ENCODE measurements around the gene NCAM1. TPM values are rescaled to one million over a fixed set of nuclear protein-coding genes. Genes with fewer than 3 reads are reported as not detected.

Gene NCAM1
- total RNA-seq, 1 experiment from 2014 or later: 5.9 TPM

DNA sequence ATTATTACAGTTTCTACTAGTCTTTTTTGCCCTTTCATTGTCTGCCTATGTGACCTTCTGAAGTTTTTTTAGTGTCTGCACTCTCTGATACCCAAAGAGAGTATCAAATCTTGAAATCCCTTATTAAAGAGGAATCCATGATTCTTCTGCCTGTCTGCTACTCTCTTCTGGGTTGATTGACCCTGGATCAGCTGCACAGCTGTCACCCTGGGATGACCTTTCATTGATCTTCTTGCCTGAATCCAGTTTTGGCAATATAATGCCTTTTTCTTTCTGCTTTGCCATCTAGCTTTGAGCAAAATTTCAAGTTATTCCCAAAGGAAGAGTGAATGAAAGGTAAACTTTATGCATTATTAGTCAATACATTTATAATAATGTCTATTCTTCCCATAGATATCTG, 32.6 kb downstream of the NCAM1 start:
- Mint-ChIP-seq H3K27ac (no peak overlapping the region), H3K4me3 (no peak overlapping the region), H3K9me3 (peaks cover 21% of the 10 kb centered on the region), H3K36me3 (peaks cover 9% of the 10 kb centered on the region), H3K27me3 (ENCODE audit: low read depth) (no peaks in the 10 kb centered on the region; the same call in 1 of the 2 replicates), H3K4me1 (peaks cover 10% of the 10 kb centered on the region)
- TF ChIP-seq MAX (CRISPR knock-in tag; IDR thresholded peaks at IDR 0.05) (no peak), SMAD3 (CRISPR knock-in tag; IDR thresholded peaks at IDR 0.05; ENCODE audit: borderline replicate concordance) (no peak), TEAD1 (CRISPR knock-in tag; IDR thresholded peaks at IDR 0.05) (no peak), ATF1 (CRISPR knock-in tag; IDR thresholded peaks at IDR 0.05) (no peak), FOXJ3 (CRISPR knock-in tag; IDR thresholded peaks at IDR 0.05; ENCODE audit: borderline replicate concordance) (no peak), MYBL2 (CRISPR knock-in tag; IDR thresholded peaks at IDR 0.05) (no peak), ZNF317 (CRISPR knock-in tag; IDR thresholded peaks at IDR 0.05; ENCODE audit: borderline replicate concordance, low read depth) (no peak), RELA (CRISPR knock-in tag; IDR thresholded peaks at IDR 0.05; ENCODE audit: borderline replicate concordance) (no peak), SOX15 (CRISPR knock-in tag; IDR thresholded peaks at IDR 0.05) (no peak), ZNF263 (CRISPR knock-in tag; IDR thresholded peaks at IDR 0.05; ENCODE audit: low read depth) (no peak)
- TF ChIP-seq, protein P1, sequence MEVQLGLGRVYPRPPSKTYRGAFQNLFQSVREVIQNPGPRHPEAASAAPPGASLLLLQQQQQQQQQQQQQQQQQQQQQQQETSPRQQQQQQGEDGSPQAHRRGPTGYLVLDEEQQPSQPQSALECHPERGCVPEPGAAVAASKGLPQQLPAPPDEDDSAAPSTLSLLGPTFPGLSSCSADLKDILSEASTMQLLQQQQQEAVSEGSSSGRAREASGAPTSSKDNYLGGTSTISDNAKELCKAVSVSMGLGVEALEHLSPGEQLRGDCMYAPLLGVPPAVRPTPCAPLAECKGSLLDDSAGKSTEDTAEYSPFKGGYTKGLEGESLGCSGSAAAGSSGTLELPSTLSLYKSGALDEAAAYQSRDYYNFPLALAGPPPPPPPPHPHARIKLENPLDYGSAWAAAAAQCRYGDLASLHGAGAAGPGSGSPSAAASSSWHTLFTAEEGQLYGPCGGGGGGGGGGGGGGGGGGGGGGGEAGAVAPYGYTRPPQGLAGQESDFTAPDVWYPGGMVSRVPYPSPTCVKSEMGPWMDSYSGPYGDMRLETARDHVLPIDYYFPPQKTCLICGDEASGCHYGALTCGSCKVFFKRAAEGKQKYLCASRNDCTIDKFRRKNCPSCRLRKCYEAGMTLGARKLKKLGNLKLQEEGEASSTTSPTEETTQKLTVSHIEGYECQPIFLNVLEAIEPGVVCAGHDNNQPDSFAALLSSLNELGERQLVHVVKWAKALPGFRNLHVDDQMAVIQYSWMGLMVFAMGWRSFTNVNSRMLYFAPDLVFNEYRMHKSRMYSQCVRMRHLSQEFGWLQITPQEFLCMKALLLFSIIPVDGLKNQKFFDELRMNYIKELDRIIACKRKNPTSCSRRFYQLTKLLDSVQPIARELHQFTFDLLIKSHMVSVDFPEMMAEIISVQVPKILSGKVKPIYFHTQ (CRISPR knock-in tag; IDR thresholded peaks at IDR 0.05): no peak
- TF ChIP-seq, protein P2, sequence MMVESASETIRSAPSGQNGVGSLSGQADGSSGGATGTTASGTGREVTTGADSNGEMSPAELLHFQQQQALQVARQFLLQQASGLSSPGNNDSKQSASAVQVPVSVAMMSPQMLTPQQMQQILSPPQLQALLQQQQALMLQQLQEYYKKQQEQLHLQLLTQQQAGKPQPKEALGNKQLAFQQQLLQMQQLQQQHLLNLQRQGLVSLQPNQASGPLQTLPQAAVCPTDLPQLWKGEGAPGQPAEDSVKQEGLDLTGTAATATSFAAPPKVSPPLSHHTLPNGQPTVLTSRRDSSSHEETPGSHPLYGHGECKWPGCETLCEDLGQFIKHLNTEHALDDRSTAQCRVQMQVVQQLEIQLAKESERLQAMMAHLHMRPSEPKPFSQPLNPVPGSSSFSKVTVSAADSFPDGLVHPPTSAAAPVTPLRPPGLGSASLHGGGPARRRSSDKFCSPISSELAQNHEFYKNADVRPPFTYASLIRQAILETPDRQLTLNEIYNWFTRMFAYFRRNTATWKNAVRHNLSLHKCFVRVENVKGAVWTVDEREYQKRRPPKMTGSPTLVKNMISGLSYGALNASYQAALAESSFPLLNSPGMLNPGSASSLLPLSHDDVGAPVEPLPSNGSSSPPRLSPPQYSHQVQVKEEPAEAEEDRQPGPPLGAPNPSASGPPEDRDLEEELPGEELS (CRISPR knock-in tag; IDR thresholded peaks at IDR 0.05): no peak
- TF ChIP-seq, protein P3, sequence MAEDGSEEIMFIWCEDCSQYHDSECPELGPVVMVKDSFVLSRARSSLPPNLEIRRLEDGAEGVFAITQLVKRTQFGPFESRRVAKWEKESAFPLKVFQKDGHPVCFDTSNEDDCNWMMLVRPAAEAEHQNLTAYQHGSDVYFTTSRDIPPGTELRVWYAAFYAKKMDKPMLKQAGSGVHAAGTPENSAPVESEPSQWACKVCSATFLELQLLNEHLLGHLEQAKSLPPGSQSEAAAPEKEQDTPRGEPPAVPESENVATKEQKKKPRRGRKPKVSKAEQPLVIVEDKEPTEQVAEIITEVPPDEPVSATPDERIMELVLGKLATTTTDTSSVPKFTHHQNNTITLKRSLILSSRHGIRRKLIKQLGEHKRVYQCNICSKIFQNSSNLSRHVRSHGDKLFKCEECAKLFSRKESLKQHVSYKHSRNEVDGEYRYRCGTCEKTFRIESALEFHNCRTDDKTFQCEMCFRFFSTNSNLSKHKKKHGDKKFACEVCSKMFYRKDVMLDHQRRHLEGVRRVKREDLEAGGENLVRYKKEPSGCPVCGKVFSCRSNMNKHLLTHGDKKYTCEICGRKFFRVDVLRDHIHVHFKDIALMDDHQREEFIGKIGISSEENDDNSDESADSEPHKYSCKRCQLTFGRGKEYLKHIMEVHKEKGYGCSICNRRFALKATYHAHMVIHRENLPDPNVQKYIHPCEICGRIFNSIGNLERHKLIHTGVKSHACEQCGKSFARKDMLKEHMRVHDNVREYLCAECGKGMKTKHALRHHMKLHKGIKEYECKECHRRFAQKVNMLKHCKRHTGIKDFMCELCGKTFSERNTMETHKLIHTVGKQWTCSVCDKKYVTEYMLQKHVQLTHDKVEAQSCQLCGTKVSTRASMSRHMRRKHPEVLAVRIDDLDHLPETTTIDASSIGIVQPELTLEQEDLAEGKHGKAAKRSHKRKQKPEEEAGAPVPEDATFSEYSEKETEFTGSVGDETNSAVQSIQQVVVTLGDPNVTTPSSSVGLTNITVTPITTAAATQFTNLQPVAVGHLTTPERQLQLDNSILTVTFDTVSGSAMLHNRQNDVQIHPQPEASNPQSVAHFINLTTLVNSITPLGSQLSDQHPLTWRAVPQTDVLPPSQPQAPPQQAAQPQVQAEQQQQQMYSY (CRISPR knock-in tag; IDR thresholded peaks at IDR 0.05): no peak
- POLR2A ChIA-PET: no interaction called here
- CTCF ChIA-PET: no interaction called here
- DNase-seq (ENCODE audit: low spot score): no peak
- ATAC-seq: no peak

DNA sequence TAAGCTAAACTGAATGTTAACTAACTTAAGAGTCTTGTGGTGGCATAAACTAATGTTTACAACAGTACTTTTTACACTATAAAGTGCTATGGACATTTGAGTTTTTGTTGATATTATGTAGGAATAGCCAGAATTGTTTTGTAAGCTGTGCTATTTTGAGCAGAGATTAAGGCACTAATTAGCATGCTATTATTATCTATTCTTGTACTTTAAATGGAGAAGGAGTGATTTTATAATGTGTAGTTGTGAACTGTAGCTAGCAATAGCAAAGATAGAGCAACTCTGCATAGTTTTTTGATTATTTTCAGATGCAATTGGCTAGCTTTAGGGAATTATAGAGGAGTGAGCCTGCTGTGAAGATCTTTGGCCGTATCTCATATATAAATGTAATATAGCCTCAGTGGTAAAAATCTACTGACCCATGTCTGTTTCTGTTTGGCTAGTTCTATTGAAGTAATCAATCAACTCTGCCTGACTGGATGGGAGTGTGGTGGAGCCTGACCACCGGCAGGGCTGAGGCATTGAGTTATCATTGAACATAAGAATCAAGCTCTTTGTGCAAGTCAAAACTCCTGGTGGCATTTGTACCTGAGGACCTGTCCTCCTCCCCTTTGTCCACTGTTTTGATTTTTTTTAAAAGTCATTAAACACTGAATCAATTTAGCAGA, 34.3 kb downstream of the NCAM1 start:
- no peaks in the 10 kb centered on the region; the same call in 1 of the 2 replicates for H3K27me3 Mint-ChIP-seq (ENCODE audit: low read depth)
- no peak overlapping the region for H3K27ac Mint-ChIP-seq
- POLR2A ChIA-PET: no interaction called here
- peaks cover 9% of the 10 kb centered on the region for H3K9me3 Mint-ChIP-seq
- peaks cover 14% of the 10 kb centered on the region for H3K4me1 Mint-ChIP-seq
- ATAC-seq (no peak), DNase-seq (ENCODE audit: low spot score) (no peak)
- TF ChIP-seq, protein P4, sequence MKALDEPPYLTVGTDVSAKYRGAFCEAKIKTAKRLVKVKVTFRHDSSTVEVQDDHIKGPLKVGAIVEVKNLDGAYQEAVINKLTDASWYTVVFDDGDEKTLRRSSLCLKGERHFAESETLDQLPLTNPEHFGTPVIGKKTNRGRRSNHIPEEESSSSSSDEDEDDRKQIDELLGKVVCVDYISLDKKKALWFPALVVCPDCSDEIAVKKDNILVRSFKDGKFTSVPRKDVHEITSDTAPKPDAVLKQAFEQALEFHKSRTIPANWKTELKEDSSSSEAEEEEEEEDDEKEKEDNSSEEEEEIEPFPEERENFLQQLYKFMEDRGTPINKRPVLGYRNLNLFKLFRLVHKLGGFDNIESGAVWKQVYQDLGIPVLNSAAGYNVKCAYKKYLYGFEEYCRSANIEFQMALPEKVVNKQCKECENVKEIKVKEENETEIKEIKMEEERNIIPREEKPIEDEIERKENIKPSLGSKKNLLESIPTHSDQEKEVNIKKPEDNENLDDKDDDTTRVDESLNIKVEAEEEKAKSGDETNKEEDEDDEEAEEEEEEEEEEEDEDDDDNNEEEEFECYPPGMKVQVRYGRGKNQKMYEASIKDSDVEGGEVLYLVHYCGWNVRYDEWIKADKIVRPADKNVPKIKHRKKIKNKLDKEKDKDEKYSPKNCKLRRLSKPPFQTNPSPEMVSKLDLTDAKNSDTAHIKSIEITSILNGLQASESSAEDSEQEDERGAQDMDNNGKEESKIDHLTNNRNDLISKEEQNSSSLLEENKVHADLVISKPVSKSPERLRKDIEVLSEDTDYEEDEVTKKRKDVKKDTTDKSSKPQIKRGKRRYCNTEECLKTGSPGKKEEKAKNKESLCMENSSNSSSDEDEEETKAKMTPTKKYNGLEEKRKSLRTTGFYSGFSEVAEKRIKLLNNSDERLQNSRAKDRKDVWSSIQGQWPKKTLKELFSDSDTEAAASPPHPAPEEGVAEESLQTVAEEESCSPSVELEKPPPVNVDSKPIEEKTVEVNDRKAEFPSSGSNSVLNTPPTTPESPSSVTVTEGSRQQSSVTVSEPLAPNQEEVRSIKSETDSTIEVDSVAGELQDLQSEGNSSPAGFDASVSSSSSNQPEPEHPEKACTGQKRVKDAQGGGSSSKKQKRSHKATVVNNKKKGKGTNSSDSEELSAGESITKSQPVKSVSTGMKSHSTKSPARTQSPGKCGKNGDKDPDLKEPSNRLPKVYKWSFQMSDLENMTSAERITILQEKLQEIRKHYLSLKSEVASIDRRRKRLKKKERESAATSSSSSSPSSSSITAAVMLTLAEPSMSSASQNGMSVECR (CRISPR knock-in tag; IDR thresholded peaks at IDR 0.05; ENCODE audit: borderline replicate concordance): no peak
- TF ChIP-seq, protein P2 (CRISPR knock-in tag; IDR thresholded peaks at IDR 0.05): no peak
- no peak for TF ChIP-seq FOXJ3 (CRISPR knock-in tag; IDR thresholded peaks at IDR 0.05; ENCODE audit: borderline replicate concordance)
- H3K4me3 Mint-ChIP-seq: no peak overlapping the region
- CTCF ChIA-PET: interaction anchor here (1.2 kb wide), 1 partner anchor 294 kb away, joined by 4 read pairs; no protein-coding TSS in a partner anchor
- no peaks in the 10 kb centered on the region; the same call in 1 of the 2 replicates for H3K36me3 Mint-ChIP-seq
